GM19324 (cell line): ENCODE measurements around the gene AARS2.
"Not testable (repeated sequence)": the region's sequence is repeated elsewhere in the genome, so short reads cannot be mapped to it uniquely, and the experiment has no call there.

ENCODE experiments used
- ATAC-seq: cut with Tn5 transposase; IDR thresholded peaks from one replicate; pipeline ENCODE4 v1.9.1; 2021; ENCODE audit warnings: mild to moderate bottlenecking, moderate library complexity; ENCODE audit not compliant: unreplicated experiment, low FRiP score

AARS2 gene

DNA sequence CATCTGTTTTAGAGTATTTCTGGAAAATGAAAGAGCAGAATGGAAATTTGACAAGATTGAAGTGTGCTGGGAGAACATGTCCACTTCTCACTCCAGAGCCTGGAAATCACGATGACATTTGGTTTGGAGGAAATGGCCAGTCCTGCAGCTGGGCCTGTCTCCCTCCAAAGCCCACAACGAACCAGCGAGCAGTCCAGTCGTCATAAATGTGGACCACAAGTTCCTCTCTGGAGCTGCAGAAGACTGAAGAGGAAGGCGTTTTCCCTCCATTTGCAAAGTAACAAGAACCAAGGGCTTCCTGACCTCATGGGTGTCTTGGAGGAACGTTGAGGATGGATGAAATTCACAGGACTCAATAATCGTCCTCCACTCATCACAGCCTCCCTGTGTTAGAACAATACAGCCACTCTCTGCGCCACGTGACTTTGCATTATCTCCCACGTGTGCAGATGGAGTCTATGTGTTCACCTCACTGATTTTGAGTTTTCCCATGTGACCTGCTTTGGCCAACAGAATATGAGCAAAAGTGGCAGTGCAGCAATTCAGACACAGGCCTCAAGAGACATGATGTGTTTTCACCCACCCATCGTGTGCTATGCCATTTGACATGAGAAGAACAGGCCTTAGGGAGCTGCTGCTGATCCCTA, 20.2 kb upstream of the AARS2 start:
- ATAC-seq: no peak

DNA sequence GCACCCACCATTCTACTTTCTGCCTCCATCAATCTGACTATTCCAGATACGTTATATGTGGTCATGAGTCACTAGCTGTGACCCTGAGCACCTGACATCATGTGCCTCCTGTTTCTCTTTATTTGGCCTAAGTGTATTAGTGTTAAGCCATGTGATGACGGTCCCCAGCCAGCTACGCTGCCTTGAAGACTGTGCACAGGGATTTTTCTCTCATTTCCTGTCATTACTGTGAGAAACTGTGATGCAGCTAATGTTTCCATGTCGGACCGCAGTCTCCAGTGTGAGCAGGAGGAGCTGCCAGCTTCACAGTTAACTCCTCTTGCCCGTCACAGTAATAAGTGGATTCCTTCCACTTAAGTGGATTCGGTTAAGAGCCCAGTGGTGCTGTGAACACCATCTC, 19.4 kb upstream of the AARS2 start:
- ATAC-seq: no peak

DNA sequence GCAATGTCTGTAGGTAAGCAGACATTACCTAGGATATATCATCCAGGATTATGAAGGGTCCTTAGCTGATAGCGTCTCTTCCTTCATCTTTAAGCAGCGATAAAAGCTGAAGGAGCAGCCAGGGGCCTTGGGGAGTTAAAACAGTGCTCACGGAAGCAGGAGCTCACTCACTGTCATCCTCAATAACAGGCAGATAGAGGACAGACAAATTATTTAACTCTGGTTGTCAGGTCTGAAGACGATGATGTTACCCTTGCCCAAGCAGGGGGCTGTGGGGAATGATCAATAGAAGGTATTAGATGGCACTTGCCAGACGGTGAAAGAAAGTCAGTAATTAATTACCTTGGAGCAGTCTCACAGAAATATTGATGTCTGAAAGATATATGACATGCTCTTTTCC, 16.7 kb upstream of the AARS2 start:
- no peak for ATAC-seq

DNA sequence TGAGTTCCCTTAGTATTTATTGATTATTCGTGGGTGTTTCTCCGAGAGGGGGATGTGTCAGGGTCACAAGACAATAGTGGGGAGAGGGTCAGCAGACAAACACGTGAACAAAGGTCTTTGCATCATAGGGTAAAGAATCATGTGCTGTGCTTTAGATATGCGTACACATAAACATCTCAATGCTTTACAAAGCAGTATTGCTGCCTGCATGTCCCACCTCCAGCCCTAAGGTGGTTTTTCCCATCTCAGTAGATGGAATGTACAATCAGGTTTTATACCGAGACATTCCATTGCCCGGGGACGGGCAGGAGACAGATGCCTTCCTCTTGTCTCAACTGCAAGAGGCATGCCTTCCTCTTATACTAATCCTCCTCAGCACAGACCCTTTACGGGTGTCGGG, 15.1 kb upstream of the AARS2 start:
- not testable (repeated sequence) for ATAC-seq

GRCh38 chr6:44327760-44328159, 14.6 kb upstream of the AARS2 start:
- ATAC-seq: no peak

GRCh38 chr6:44327096-44327495, 13.9 kb upstream of the AARS2 start:
- ATAC-seq: no peak

GRCh38 chr6:44321210-44321609, 8.1 kb upstream of the AARS2 start:
- no peak for ATAC-seq

DNA sequence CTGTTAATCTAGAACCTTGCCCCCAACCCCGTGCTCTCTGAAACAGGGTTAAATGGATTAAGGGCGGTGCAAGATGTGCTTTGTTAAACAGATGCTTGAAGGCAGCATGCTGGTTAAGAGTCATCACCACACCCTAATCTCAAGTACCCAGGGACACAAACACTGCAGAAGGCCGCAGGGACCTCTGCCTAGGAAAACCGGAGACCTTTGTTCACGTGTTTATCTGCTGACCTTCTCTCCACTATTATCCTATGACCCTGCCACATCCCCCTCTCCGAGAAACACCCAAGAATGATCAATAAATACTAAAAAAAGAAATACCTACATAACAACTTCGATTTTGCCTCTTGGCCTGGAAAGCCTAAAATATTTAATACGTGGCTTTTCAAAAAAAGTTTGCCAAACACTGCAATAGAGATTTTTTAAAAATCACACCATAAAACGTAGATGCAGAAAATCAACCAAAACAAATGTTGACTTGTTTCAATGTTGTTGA, 4.0 kb upstream of the AARS2 start:
- ATAC-seq: not testable (repeated sequence)

- ATAC-seq: no peak
Observed at GRCh38 chr6:44316481-44316880, 3.3 kb upstream of the AARS2 start.

DNA sequence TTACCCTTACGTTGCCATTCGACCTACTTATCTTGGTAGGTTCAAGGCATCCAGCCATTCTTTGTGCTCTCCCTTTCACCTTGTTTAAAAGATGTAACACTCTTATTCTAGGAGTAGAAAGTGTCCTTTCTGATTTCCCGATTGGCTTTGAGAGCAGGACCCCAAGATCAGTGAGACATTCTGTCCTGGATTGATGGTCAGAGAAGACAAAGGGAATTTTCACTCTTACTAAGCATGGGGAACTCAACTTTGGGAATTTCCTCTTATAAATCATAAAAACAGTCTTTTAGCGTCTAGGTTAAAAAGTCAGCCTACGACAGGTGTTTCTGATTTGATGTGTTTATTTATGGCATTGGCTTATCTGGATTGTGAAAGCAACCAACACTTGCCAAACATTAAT, 2.8 kb upstream of the AARS2 start:
- ATAC-seq: no peak

DNA sequence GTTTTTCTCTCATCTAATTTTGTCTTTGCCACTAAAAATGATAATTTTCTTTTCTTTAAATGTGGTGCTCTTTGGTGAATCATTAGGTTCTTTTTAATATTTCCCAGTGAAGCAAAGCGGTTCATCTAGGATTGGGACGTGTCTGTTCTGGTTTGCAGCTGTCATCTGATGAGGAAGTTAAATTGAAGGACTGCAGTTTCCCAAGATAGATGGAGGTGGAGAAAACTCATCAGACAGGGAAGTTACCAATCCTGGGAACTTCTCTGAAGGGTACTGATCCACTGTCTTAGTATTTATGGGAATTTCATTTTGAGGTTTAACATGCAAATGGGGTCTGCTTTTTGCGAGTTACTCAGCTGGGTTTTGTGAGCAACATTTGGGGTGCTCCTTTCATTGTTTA, 2.4 kb upstream of the AARS2 start:
- no peak for ATAC-seq

DNA sequence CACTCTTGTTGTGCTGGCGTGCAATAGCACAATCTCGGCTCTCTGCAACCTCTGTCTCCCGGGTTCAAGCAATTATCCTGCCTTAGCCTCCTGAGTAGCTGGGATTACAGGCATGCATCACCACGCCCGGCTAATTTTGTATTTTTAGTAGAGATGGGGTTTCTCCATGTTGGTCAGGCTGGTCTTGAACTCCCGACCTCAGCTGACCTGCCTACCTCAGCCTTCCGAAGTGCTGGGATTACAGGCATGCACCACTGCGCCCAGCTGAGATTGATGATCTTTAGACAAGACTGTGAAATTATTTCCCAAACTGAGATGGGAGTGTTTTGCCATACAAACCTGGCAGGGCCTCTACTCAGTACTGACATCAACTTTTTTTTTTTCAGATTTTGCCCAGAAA, 1.5 kb upstream of the AARS2 start:
- not testable (repeated sequence) for ATAC-seq

DNA sequence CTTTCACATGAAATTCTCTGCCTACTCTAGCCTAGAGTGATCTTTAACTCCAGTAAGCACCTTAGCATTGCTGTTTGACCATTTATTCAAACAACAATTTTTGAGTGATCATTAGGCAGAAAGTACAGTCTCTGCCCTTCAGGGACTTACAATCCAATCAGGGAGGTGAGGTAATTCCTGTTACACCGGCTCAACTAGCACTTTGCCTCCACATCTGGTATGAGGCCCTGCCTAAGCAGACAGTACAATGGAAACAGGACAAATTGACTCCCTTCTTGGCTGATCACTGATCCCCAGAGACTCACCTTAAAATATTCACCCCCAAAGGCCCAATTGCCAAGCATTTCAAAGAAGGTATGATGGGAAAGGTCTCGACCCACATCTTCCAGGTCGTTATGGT, 1.4 kb downstream of the AARS2 start:
- no peak for ATAC-seq

- ATAC-seq: no peak
Observed at GRCh38 chr6:44311304-44311703, 1.8 kb downstream of the AARS2 start.

DNA sequence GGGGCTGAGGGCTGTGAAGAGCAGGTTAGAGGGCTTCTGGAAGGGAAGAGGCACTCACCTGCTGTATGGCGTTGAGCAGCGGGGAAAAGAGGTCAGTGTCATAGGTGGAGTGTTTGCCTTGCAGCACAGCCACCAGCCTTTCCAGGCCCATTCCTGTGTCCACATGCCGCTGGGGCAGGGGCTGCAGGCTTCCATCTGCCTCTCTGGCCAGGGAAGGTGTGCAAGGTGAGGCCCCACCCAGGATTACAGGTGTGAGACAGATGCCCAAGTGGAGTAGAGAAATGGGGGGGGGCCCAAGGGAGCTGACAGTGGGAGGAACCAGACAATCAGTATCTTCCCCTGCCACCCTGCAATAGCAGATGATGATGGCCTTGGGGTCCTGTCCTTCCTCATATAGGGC, 2.9 kb downstream of the AARS2 start:
- ATAC-seq: no peak

- no peak for ATAC-seq
Observed at GRCh38 chr6:44309631-44310030, 3.5 kb downstream of the AARS2 start.

DNA sequence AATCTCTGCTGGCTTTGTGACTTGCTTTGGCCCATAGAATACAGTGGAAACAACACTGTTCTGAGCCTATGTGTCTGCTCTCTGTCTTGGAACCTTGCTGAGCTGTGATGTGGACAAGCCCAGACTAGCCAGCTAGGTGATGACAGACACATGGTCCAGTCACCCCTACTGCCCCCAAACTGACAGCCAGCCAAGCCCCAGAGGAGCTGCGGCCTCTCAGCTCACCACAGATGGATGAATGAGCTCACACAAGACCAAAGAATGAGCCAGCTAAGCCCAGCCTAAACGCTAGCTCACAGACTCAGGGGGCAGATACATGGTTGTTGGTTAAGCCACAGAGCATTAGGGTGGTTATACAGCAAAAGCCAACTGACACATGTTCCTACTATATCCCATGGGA, 4.1 kb downstream of the AARS2 start:
- no peak for ATAC-seq

DNA sequence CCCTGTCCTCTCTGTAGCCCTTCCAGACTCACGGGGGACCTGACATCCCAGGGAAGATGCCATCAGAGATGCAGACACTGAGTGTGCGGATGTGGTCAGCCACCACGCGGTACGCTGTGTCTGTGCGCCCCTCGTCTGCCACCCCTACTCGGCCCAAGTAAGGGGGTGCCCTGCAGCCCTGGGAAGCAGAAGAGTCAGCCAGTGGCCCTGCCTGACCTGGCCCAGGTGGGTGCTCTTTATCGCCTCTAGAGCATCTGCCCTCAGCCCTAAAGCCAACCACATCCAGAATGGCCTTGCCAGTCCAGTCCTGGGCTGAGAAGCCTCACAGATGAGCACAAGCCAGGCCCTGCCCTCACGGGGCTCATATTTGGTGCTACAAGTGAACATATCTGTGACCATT, 5.9 kb downstream of the AARS2 start:
- ATAC-seq: no peak

DNA sequence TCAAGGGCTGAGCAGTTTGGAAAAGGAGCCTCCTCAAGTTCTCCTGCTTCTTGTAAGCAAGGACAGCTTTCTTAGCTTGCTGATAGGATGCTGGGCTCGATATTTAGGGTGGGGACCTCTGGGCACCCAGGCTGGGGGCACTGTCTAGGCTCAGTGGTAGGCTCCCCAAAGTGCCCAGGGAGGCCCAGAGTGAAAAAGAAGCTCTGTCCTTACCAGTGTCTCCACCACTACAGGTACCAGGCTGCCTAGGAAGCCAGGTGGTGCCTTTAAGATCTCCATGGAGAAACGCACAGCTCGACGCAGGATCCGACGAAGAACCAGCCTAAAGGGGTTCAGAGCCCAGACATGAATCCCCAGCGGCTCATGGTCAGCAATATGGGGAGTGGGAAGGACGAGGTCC, 6.4 kb downstream of the AARS2 start:
- no peak for ATAC-seq

DNA sequence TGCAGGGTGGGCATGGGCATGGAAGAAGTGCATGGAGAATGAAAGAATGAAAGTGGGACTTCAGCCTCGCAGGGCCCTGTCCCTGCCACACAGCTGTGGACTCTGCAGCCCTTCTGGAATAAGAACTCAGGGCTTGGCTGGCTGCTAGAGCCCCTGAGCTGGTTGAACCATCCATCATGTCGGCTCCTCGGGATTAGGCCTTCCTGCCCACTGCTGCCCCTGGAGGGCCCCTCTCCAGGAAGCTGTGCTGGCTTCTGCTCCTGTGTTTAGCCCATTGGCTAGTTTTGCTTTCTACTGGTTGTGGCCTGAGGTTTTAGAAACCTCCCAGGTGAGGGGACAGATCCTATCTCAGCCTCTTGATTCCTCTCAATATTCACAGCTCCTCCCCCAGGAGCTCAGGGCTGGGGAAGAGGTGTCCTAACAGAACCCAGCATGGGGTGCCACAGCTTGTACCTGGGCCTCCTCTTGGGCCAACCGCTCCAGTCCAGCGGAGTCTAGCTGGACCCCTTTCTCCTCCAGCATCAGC, 7.9 kb downstream of the AARS2 start:
- no peak for ATAC-seq

- no peak for ATAC-seq
Observed at GRCh38 chr6:44304282-44305199, 8.6 kb downstream of the AARS2 start.

GRCh38 chr6:44303842-44304241, 9.3 kb downstream of the AARS2 start:
- no peak for ATAC-seq
